IPS-18a (cell line): ENCODE measurements around the gene MOAP1.

Experiments used
- H3K27ac ChIP-seq: one replicate; pipeline ENCODE4 v1.5.1; 2013; ENCODE audit warnings: low read length
- H3K27me3 ChIP-seq: one replicate; pipeline ENCODE4 v1.6.1; 2013; ENCODE audit warnings: mild to moderate bottlenecking, low read length; ENCODE audit not compliant: control insufficient read depth, insufficient read depth
- H3K36me3 ChIP-seq: one replicate; pipeline ENCODE4 v1.6.1; 2013; ENCODE audit warnings: low read depth, low read length; ENCODE audit not compliant: control insufficient read depth
- H3K4me1 ChIP-seq: one replicate; pipeline ENCODE4 v1.6.1; 2013; ENCODE audit warnings: low read depth, low read length; ENCODE audit not compliant: control insufficient read depth
- H3K4me3 ChIP-seq: one replicate; pipeline ENCODE4 v1.5.1; 2013; ENCODE audit warnings: low read length
- H3K9ac ChIP-seq: one replicate; pipeline ENCODE4 v1.6.1; 2013; ENCODE audit warnings: mild to moderate bottlenecking, low read length, moderate library complexity
- H3K9me3 ChIP-seq: one replicate; pipeline ENCODE4 v1.6.1; 2013; ENCODE audit warnings: low read depth, low read length; ENCODE audit not compliant: control insufficient read depth

Gene MOAP1

DNA sequence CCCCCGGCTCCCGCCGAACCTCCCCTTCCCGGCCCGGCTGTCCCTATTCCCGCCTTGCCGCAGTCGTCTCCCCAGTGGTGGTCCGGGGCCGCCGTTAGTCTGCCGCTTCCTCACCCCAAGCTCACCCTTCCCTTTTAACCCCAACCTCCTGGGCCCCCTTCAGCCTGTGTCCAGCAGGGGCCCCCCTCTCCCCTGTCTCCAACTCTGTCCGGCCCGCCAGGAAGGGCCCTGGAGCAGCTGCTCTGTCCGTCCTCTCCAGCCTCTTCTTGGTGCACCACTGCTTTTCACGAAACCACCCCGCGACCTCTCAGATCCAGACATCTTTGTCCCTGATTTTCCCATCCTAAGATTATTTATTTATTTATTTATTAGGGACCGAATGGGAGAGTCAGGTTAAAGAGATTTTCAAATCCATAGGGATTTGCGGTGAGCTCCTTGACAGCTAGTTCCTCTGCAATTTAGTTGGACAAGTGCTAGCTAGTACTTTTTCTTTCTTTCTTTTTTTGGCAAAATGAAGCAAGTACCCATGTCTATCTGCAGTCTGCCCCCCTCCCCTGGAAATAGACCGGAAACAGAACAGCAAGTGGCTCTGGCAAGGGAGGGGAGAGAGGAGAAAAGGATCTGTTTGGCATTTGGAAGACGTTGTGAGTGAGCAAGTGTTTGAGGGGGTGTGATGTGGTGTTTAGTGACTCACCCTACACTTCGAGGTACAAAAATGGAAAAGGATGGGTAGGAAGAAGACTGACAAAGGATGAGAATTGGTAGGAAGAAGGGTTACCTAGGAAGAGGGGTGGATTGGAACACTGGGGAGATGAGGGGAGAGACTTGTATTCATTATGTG, 23.0 kb upstream of the MOAP1 start:
- Histone ChIP-seq H3K36me3 (peaks cover 13% of the 10 kb centered on the region), H3K27ac (no peak overlapping the region), H3K4me1 (peaks cover 4% of the 10 kb centered on the region), H3K9ac (peak overlapping the region; percentile 61), H3K4me3 (peak overlapping the region; percentile 83), H3K27me3 (no peaks in the 10 kb centered on the region), H3K9me3 (no peaks in the 10 kb centered on the region)

DNA sequence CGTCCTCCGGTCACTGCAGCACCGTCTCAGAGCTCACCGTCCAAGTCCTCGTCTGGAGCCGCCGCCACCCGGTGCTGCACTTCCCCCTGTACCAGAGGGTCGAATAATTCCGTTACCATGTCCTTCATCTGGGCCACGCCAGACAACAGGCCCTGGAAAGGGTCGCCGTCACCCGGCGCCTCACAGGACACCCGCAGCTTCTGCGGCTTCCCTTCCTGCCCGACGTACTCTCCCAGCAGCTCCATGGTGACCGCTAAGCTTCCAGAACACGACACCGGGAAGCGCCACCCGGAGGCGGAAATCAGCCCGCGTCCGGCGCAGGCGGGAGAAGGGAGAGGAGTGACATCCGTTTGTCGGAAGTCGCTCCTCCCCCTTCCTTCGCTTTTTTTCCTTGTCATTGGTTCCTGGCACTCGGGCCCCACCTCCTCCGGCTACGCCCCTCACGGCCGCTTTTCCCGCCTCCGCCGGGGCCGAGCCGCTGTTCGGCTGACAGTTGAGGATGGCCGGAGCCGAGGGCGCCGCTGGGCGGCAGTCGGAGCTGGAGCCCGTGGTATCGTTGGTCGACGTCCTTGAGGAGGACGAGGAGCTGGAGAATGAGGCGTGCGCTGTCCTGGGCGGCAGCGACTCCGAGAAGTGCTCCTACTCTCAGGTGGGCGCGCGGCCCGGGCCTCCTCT, 22.2 kb upstream of the MOAP1 start, which contains the start of the genes GON7 and UBR7:
Gene GON7, minus strand, starts transcription at position 273 of the 675 bp plus-strand sequence. Its CDS starts 28 bp downstream, at position 245.
Gene UBR7, plus strand, starts transcription at position 464 of the 675 bp plus-strand sequence. Its CDS starts 36 bp downstream, at position 500.
- H3K36me3 ChIP-seq, result peaks cover 5% of the 10 kb centered on the region
- no peaks in the 10 kb centered on the region for H3K27me3 ChIP-seq
- peak within 1 kb of the TSS; percentile 67 for H3K27ac ChIP-seq
- H3K4me1 ChIP-seq, result peaks cover 4% of the 10 kb centered on the region
- peak within 1 kb of the TSS; percentile 61 for H3K9ac ChIP-seq
- H3K9me3 ChIP-seq, result no peaks in the 10 kb centered on the region
- peak within 1 kb of the TSS; percentile 83 for H3K4me3 ChIP-seq

DNA sequence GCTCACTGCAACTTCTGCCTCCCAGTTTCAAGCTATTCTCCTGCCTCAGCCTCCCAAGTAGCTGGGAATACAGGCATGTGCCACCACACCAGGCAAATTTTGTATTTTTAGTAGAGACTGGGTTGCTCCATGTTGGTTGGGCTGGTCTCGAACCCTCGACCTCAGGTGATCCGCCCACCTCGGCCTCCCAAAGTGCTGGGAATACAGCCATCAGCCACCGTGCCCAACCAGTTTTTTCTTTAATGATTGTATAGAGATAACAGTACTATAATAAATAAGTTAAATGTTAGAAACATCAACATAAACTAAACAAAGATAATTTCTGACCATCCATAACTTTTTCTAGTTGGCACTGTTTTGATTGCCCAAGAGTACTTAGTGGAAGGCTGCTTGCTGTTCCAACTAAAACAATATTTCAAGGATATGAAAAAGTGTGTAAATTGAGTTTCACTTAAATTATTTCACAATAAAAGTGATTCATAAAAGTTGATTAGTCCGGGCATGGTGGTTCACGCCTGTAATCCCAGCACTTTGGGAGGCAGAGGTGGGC, 16.5 kb upstream of the MOAP1 start:
- H3K27ac ChIP-seq, result no peak overlapping the region
- H3K4me1 ChIP-seq, result no peaks in the 10 kb centered on the region
- no peak overlapping the region for H3K9ac ChIP-seq
- H3K36me3 ChIP-seq, result no peaks in the 10 kb centered on the region
- no peaks in the 10 kb centered on the region for H3K9me3 ChIP-seq
- H3K4me3 ChIP-seq, result no peak overlapping the region
- H3K27me3 ChIP-seq, result no peaks in the 10 kb centered on the region

GRCh38 chr14:93200553-93200952, 15.9 kb upstream of the MOAP1 start:
- H3K9me3 ChIP-seq, result no peaks in the 10 kb centered on the region
- no peaks in the 10 kb centered on the region for H3K36me3 ChIP-seq
- H3K4me3 ChIP-seq, result no peak overlapping the region
- H3K27ac ChIP-seq, result no peak overlapping the region
- H3K9ac ChIP-seq, result no peak overlapping the region
- no peaks in the 10 kb centered on the region for H3K4me1 ChIP-seq
- no peaks in the 10 kb centered on the region for H3K27me3 ChIP-seq

DNA sequence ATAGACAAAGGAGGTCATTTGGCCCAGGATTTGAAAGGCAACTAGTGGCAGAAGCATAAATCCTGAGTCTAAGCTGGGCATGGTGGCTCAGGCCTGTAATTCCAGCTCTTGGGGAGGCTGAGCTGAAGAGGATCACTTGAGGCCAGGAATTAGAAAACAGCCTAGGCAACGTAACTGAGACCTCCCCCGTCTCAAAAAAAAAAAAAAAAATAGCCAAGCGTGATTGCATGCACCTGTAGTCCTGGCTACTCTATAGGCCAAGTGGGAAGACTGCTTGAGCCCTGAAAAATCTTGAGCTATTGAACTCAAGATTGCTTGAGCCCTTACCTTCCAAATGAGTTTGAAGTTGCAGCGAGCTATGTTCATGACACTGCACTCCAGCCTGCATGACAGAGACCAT, 14.3 kb upstream of the MOAP1 start:
- H3K4me1 ChIP-seq, result no peaks in the 10 kb centered on the region
- no peak overlapping the region for H3K9ac ChIP-seq
- H3K27ac ChIP-seq, result no peak overlapping the region
- no peaks in the 10 kb centered on the region for H3K36me3 ChIP-seq
- no peaks in the 10 kb centered on the region for H3K27me3 ChIP-seq
- H3K9me3 ChIP-seq, result no peaks in the 10 kb centered on the region
- H3K4me3 ChIP-seq, result no peak overlapping the region

DNA sequence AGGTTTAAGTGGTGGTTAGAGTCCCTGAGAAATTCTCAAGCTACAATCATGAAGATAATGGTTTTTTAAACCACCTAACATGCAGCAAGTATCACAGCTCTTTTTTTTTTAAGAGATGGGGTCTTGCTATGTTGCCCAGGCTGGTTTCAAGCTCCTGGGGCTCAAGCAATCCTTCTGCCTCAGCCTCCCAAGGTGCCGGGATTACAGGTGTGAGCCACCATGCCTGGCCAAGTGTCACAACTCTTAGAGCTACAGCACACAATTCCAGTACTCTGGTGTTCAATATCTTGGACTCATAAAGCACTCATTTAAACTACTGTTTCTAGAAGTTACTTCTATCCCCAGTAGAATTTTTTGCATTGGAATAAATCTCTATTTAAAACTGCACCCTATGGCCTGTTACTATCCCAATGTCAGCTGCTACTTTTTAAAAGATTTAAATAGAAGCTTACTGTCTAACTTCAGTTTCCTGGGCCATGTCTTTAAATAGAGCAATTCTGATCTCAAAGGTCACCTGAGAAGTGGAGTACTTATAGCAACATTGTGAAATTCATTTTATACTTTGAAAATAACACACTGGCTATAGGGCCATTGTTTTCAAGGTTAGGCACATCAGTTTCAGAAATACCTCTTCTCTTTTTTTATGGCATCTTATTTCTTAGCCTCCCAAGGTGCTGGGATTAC, 10.8 kb upstream of the MOAP1 start:
- no peaks in the 10 kb centered on the region for H3K27me3 ChIP-seq
- no peaks in the 10 kb centered on the region for H3K4me1 ChIP-seq
- no peaks in the 10 kb centered on the region for H3K9me3 ChIP-seq
- H3K4me3 ChIP-seq, result no peak overlapping the region
- H3K9ac ChIP-seq, result no peak overlapping the region
- H3K36me3 ChIP-seq, result no peaks in the 10 kb centered on the region
- H3K27ac ChIP-seq, result no peak overlapping the region

- no peaks in the 10 kb centered on the region for H3K9me3 ChIP-seq
- H3K36me3 ChIP-seq, result peaks cover 16% of the 10 kb centered on the region
- H3K9ac ChIP-seq, result no peak overlapping the region
- H3K4me1 ChIP-seq, result peaks cover 5% of the 10 kb centered on the region
- H3K4me3 ChIP-seq, result no peak overlapping the region
- no peak overlapping the region for H3K27ac ChIP-seq
- no peaks in the 10 kb centered on the region for H3K27me3 ChIP-seq
Observed at GRCh38 chr14:93186956-93187355, 2.3 kb upstream of the MOAP1 start.

GRCh38 chr14:93186466-93186865, 1.8 kb upstream of the MOAP1 start:
- Histone ChIP-seq H3K4me3 (no peak overlapping the region), H3K9me3 (no peaks in the 10 kb centered on the region), H3K27ac (no peak overlapping the region), H3K4me1 (peaks cover 5% of the 10 kb centered on the region), H3K36me3 (peaks cover 16% of the 10 kb centered on the region), H3K27me3 (no peaks in the 10 kb centered on the region), H3K9ac (no peak overlapping the region)

DNA sequence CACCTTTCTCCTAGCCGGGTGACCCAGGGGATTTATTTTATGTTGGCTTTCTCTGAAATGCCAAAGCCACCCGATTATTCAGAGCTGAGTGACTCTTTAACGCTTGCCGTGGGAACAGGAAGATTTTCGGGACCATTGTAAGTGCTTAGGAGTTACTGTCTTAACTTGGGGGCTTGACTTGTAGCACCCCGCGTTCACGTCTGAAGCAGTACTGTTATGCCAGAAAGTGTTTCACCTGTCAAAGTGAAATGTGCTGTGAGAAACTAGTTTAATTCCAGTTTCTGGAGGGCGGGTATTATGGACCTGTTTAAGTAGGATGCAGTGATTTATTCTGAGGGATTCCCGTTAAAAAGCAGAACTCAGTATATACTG, 638 bp upstream of the MOAP1 start:
- Histone ChIP-seq H3K27me3 (no peaks in the 10 kb centered on the region), H3K27ac (no peak overlapping the region), H3K4me1 (peaks cover 5% of the 10 kb centered on the region)

GRCh38 chr14:93183596-93184317, 940 bp downstream of the MOAP1 start:
- no peaks in the 10 kb centered on the region for H3K9me3 ChIP-seq
- no peak overlapping the region for H3K27ac ChIP-seq
- peak overlapping the region; percentile 80 for H3K9ac ChIP-seq
- peaks cover 11% of the 10 kb centered on the region for H3K36me3 ChIP-seq
- H3K4me3 ChIP-seq, result peak overlapping the region; percentile 91
- peaks cover 5% of the 10 kb centered on the region for H3K4me1 ChIP-seq
- no peaks in the 10 kb centered on the region for H3K27me3 ChIP-seq

More for the DNA sequence above, 638 bp upstream of the MOAP1 start:
- H3K4me3 ChIP-seq, result peak overlapping the region; percentile 99
- peaks cover 16% of the 10 kb centered on the region for H3K36me3 ChIP-seq
- H3K9me3 ChIP-seq, result no peaks in the 10 kb centered on the region
- peak overlapping the region; percentile 82 for H3K9ac ChIP-seq

- H3K9me3 ChIP-seq, result no peaks in the 10 kb centered on the region
- no peaks in the 10 kb centered on the region for H3K36me3 ChIP-seq
- no peaks in the 10 kb centered on the region for H3K27me3 ChIP-seq
- H3K27ac ChIP-seq, result no peak overlapping the region
- H3K4me3 ChIP-seq, result no peak overlapping the region
- no peaks in the 10 kb centered on the region for H3K4me1 ChIP-seq
- no peak overlapping the region for H3K9ac ChIP-seq
Observed at GRCh38 chr14:93175492-93175891, 9.2 kb downstream of the MOAP1 start.
